ENCODE data around the gene HOXA1. TPM values are rescaled to one million over a fixed set of nuclear protein-coding genes. Genes with fewer than 3 reads are reported as not detected.

The HOXA1 gene
- total RNA-seq, 1 donor from 2014 or later, result 3.5 TPM

GRCh38 chr7:27124096-27124901, 28.5 kb upstream of the HOXA1 start:
- Mint-ChIP-seq H3K36me3 (ENCODE audit: low read depth, unreplicated experiment) (no peaks in the 10 kb centered on the region), H3K27me3 (ENCODE audit: unreplicated experiment) (peaks cover 41% of the 10 kb centered on the region), H3K4me1 (ENCODE audit: unreplicated experiment) (peaks cover 34% of the 10 kb centered on the region), H3K27ac (ENCODE audit: unreplicated experiment) (no peak overlapping the region), H3K9me3 (ENCODE audit: unreplicated experiment) (no peaks in the 10 kb centered on the region), H3K4me3 (ENCODE audit: unreplicated experiment) (peak overlapping the region; percentile 19)
- DNase-seq (ENCODE audit: low spot score), result no peak
- no peak for TF ChIP-seq CTCF (IDR thresholded peaks at IDR 0.05; ENCODE audit: unreplicated experiment)

GRCh38 chr7:27123477-27124053, 27.8 kb upstream of the HOXA1 start:
- no peak for DNase-seq (ENCODE audit: low spot score)
- no peak for TF ChIP-seq CTCF (IDR thresholded peaks at IDR 0.05; ENCODE audit: unreplicated experiment)
- Mint-ChIP-seq H3K27ac (ENCODE audit: unreplicated experiment) (no peak overlapping the region), H3K36me3 (ENCODE audit: low read depth, unreplicated experiment) (no peaks in the 10 kb centered on the region), H3K9me3 (ENCODE audit: unreplicated experiment) (no peaks in the 10 kb centered on the region), H3K4me1 (ENCODE audit: unreplicated experiment) (peaks cover 31% of the 10 kb centered on the region), H3K4me3 (ENCODE audit: unreplicated experiment) (peak overlapping the region; percentile 19), H3K27me3 (ENCODE audit: unreplicated experiment) (peaks cover 41% of the 10 kb centered on the region)

GRCh38 chr7:27123007-27123476, 27.2 kb upstream of the HOXA1 start:
- no peak for TF ChIP-seq CTCF (IDR thresholded peaks at IDR 0.05; ENCODE audit: unreplicated experiment)
- Mint-ChIP-seq H3K36me3 (ENCODE audit: low read depth, unreplicated experiment) (no peaks in the 10 kb centered on the region), H3K27me3 (ENCODE audit: unreplicated experiment) (peaks cover 39% of the 10 kb centered on the region), H3K4me1 (ENCODE audit: unreplicated experiment) (peaks cover 34% of the 10 kb centered on the region), H3K27ac (ENCODE audit: unreplicated experiment) (no peak overlapping the region), H3K4me3 (ENCODE audit: unreplicated experiment) (no peak overlapping the region), H3K9me3 (ENCODE audit: unreplicated experiment) (no peaks in the 10 kb centered on the region)
- no peak for DNase-seq (ENCODE audit: low spot score)

- no peak for TF ChIP-seq CTCF (IDR thresholded peaks at IDR 0.05; ENCODE audit: unreplicated experiment)
- DNase-seq (ENCODE audit: low spot score), result no peak
- Mint-ChIP-seq H3K4me1 (ENCODE audit: unreplicated experiment) (peaks cover 37% of the 10 kb centered on the region), H3K27me3 (ENCODE audit: unreplicated experiment) (peaks cover 43% of the 10 kb centered on the region), H3K27ac (ENCODE audit: unreplicated experiment) (peak overlapping the region; percentile 14), H3K36me3 (ENCODE audit: low read depth, unreplicated experiment) (no peaks in the 10 kb centered on the region), H3K9me3 (ENCODE audit: unreplicated experiment) (no peaks in the 10 kb centered on the region), H3K4me3 (ENCODE audit: unreplicated experiment) (peak overlapping the region; percentile 23)
Observed at GRCh38 chr7:27122077-27122910, 26.5 kb upstream of the HOXA1 start.
